ENCODE data around the gene NXN.

Gene NXN

GRCh38 chr17:979539-980405 is at the start of gene NXN:
Gene NXN, minus strand, starts transcription at chr17:979776.
- Histone ChIP-seq H3K4me3 (ENCODE audit: low read length) (peak within 1 kb of the TSS; percentile 77), H3K9ac (ENCODE audit: low read length) (peak within 1 kb of the TSS; percentile 72), H3K36me3 (ENCODE audit: control insufficient read depth, insufficient read depth, low read length, severe bottlenecking) (no peaks in the 10 kb centered on the region), H3K9me3 (ENCODE audit: control insufficient read depth, low read length) (no peaks in the 10 kb centered on the region), H3K4me1 (ENCODE audit: control insufficient read depth, insufficient read depth, low read length) (peaks cover 25% of the 10 kb centered on the region), H3K27me3 (replicated peaks; ENCODE audit: control insufficient read depth, insufficient read depth, low read length) (no peaks in the 10 kb centered on the region)
- DNase-seq (ENCODE audit: low read depth) = peak; percentile 95

- peaks cover 28% of the 10 kb centered on the region for H3K4me1 ChIP-seq (ENCODE audit: control insufficient read depth, insufficient read depth, low read length)
- no peaks in the 10 kb centered on the region for H3K27me3 ChIP-seq (replicated peaks; ENCODE audit: control insufficient read depth, insufficient read depth, low read length)
- no peaks in the 10 kb centered on the region for H3K9me3 ChIP-seq (ENCODE audit: control insufficient read depth, low read length)
- H3K9ac ChIP-seq (ENCODE audit: low read length) = no peak overlapping the region
- H3K36me3 ChIP-seq (ENCODE audit: control insufficient read depth, insufficient read depth, low read length, severe bottlenecking) = no peaks in the 10 kb centered on the region
- no peak for DNase-seq (ENCODE audit: low read depth)
- no peak overlapping the region for H3K4me3 ChIP-seq (ENCODE audit: low read length)
Measured at GRCh38 chr17:1027044-1027443, 47.5 kb upstream of the NXN start.

- H3K9ac ChIP-seq (ENCODE audit: low read length) = no peak overlapping the region
- H3K4me1 ChIP-seq (ENCODE audit: control insufficient read depth, insufficient read depth, low read length) = peaks cover 29% of the 10 kb centered on the region
- no peak overlapping the region for H3K4me3 ChIP-seq (ENCODE audit: low read length)
- no peaks in the 10 kb centered on the region for H3K36me3 ChIP-seq (ENCODE audit: control insufficient read depth, insufficient read depth, low read length, severe bottlenecking)
- H3K27me3 ChIP-seq (replicated peaks; ENCODE audit: control insufficient read depth, insufficient read depth, low read length) = no peaks in the 10 kb centered on the region
- no peaks in the 10 kb centered on the region for H3K9me3 ChIP-seq (ENCODE audit: control insufficient read depth, low read length)
- no peak for DNase-seq (ENCODE audit: low read depth)
Measured at GRCh38 chr17:1026599-1026975, 47.0 kb upstream of the NXN start.

GRCh38 chr17:1025733-1026598 is 46.4 kb upstream of the NXN start:
- no peak for DNase-seq (ENCODE audit: low read depth)
- H3K4me1 ChIP-seq (ENCODE audit: control insufficient read depth, insufficient read depth, low read length) = peaks cover 27% of the 10 kb centered on the region
- H3K4me3 ChIP-seq (ENCODE audit: low read length) = no peak overlapping the region
- H3K27me3 ChIP-seq (replicated peaks; ENCODE audit: control insufficient read depth, insufficient read depth, low read length) = no peaks in the 10 kb centered on the region
- no peaks in the 10 kb centered on the region for H3K36me3 ChIP-seq (ENCODE audit: control insufficient read depth, insufficient read depth, low read length, severe bottlenecking)
- no peaks in the 10 kb centered on the region for H3K9me3 ChIP-seq (ENCODE audit: control insufficient read depth, low read length)
- H3K9ac ChIP-seq (ENCODE audit: low read length) = no peak overlapping the region

GRCh38 chr17:1024076-1024475 is 44.5 kb upstream of the NXN start:
- Histone ChIP-seq H3K36me3 (ENCODE audit: control insufficient read depth, insufficient read depth, low read length, severe bottlenecking) (no peaks in the 10 kb centered on the region), H3K9me3 (ENCODE audit: control insufficient read depth, low read length) (no peaks in the 10 kb centered on the region), H3K4me3 (ENCODE audit: low read length) (no peak overlapping the region), H3K9ac (ENCODE audit: low read length) (no peak overlapping the region), H3K27me3 (replicated peaks; ENCODE audit: control insufficient read depth, insufficient read depth, low read length) (no peaks in the 10 kb centered on the region), H3K4me1 (ENCODE audit: control insufficient read depth, insufficient read depth, low read length) (peaks cover 8% of the 10 kb centered on the region)
- DNase-seq (ENCODE audit: low read depth) = no peak

- Histone ChIP-seq H3K4me3 (ENCODE audit: low read length) (no peak overlapping the region), H3K36me3 (ENCODE audit: control insufficient read depth, insufficient read depth, low read length, severe bottlenecking) (no peaks in the 10 kb centered on the region), H3K4me1 (ENCODE audit: control insufficient read depth, insufficient read depth, low read length) (peaks cover 3% of the 10 kb centered on the region), H3K27me3 (replicated peaks; ENCODE audit: control insufficient read depth, insufficient read depth, low read length) (no peaks in the 10 kb centered on the region), H3K9ac (ENCODE audit: low read length) (no peak overlapping the region), H3K9me3 (ENCODE audit: control insufficient read depth, low read length) (no peaks in the 10 kb centered on the region)
- DNase-seq (ENCODE audit: low read depth) = no peak
Measured at GRCh38 chr17:1022278-1023024, 42.9 kb upstream of the NXN start.

- no peak for DNase-seq (ENCODE audit: low read depth)
- Histone ChIP-seq H3K4me1 (ENCODE audit: control insufficient read depth, insufficient read depth, low read length) (peaks cover 3% of the 10 kb centered on the region), H3K9ac (ENCODE audit: low read length) (no peak overlapping the region), H3K9me3 (ENCODE audit: control insufficient read depth, low read length) (no peaks in the 10 kb centered on the region), H3K4me3 (ENCODE audit: low read length) (no peak overlapping the region), H3K27me3 (replicated peaks; ENCODE audit: control insufficient read depth, insufficient read depth, low read length) (no peaks in the 10 kb centered on the region), H3K36me3 (ENCODE audit: control insufficient read depth, insufficient read depth, low read length, severe bottlenecking) (no peaks in the 10 kb centered on the region)
Measured at GRCh38 chr17:1021147-1021546, 41.6 kb upstream of the NXN start.

- DNase-seq (ENCODE audit: low read depth) = no peak
- no peaks in the 10 kb centered on the region for H3K27me3 ChIP-seq (replicated peaks; ENCODE audit: control insufficient read depth, insufficient read depth, low read length)
- no peak overlapping the region for H3K4me3 ChIP-seq (ENCODE audit: low read length)
- H3K36me3 ChIP-seq (ENCODE audit: control insufficient read depth, insufficient read depth, low read length, severe bottlenecking) = no peaks in the 10 kb centered on the region
- no peaks in the 10 kb centered on the region for H3K9me3 ChIP-seq (ENCODE audit: control insufficient read depth, low read length)
- H3K9ac ChIP-seq (ENCODE audit: low read length) = no peak overlapping the region
- H3K4me1 ChIP-seq (ENCODE audit: control insufficient read depth, insufficient read depth, low read length) = peaks cover 3% of the 10 kb centered on the region
Measured at GRCh38 chr17:1019451-1019850, 39.9 kb upstream of the NXN start.

- Histone ChIP-seq H3K4me1 (ENCODE audit: control insufficient read depth, insufficient read depth, low read length) (peaks cover 3% of the 10 kb centered on the region), H3K4me3 (ENCODE audit: low read length) (no peak overlapping the region), H3K9ac (ENCODE audit: low read length) (no peak overlapping the region), H3K36me3 (ENCODE audit: control insufficient read depth, insufficient read depth, low read length, severe bottlenecking) (no peaks in the 10 kb centered on the region), H3K27me3 (replicated peaks; ENCODE audit: control insufficient read depth, insufficient read depth, low read length) (no peaks in the 10 kb centered on the region), H3K9me3 (ENCODE audit: control insufficient read depth, low read length) (no peaks in the 10 kb centered on the region)
- no peak for DNase-seq (ENCODE audit: low read depth)
Measured at GRCh38 chr17:1018547-1018946, 39.0 kb upstream of the NXN start.

GRCh38 chr17:1013729-1014090 is 34.1 kb upstream of the NXN start:
- Histone ChIP-seq H3K9ac (ENCODE audit: low read length) (no peak overlapping the region), H3K9me3 (ENCODE audit: control insufficient read depth, low read length) (no peaks in the 10 kb centered on the region), H3K36me3 (ENCODE audit: control insufficient read depth, insufficient read depth, low read length, severe bottlenecking) (peaks cover 20% of the 10 kb centered on the region), H3K4me3 (ENCODE audit: low read length) (no peak overlapping the region), H3K4me1 (ENCODE audit: control insufficient read depth, insufficient read depth, low read length) (peaks cover 8% of the 10 kb centered on the region), H3K27me3 (replicated peaks; ENCODE audit: control insufficient read depth, insufficient read depth, low read length) (no peaks in the 10 kb centered on the region)
- no peak for DNase-seq (ENCODE audit: low read depth)
